GM12874 (cell line): ENCODE measurements around the gene B3GAT1.

Experiments used
- CTCF ChIP-seq: IDR thresholded peaks from 2 replicates; pipeline ENCODE4 v1.5.1; 2011; ENCODE audit warnings: low read depth, mild to moderate bottlenecking, control low read depth, low read length, moderate library complexity; ENCODE audit not compliant: insufficient read depth

B3GAT1 gene

GRCh38 chr11:134391656-134392055, 20.4 kb downstream of the B3GAT1 start:
- no peak for TF ChIP-seq CTCF

- TF ChIP-seq CTCF = peak; percentile 24; the same call in 1 of the 2 replicates
Observed at GRCh38 chr11:134390706-134391569, 21.1 kb downstream of the B3GAT1 start.

GRCh38 chr11:134389464-134390180, 22.4 kb downstream of the B3GAT1 start:
- TF ChIP-seq CTCF = no peak

- TF ChIP-seq CTCF = no peak
Observed at GRCh38 chr11:134388590-134388989, 23.5 kb downstream of the B3GAT1 start.

GRCh38 chr11:134387501-134387900, 24.5 kb downstream of the B3GAT1 start:
- no peak for TF ChIP-seq CTCF

- TF ChIP-seq CTCF = no peak
Observed at GRCh38 chr11:134386945-134387344, 25.1 kb downstream of the B3GAT1 start.

- TF ChIP-seq CTCF = no peak
Observed at GRCh38 chr11:134385774-134386565, 26.1 kb downstream of the B3GAT1 start.
